Measurements from ENCODE around the gene PRELID2.
"Not testable (repeated sequence)": the region's sequence is repeated elsewhere in the genome, so short reads cannot be mapped to it uniquely, and the experiment has no call there.

PRELID2 gene

DNA sequence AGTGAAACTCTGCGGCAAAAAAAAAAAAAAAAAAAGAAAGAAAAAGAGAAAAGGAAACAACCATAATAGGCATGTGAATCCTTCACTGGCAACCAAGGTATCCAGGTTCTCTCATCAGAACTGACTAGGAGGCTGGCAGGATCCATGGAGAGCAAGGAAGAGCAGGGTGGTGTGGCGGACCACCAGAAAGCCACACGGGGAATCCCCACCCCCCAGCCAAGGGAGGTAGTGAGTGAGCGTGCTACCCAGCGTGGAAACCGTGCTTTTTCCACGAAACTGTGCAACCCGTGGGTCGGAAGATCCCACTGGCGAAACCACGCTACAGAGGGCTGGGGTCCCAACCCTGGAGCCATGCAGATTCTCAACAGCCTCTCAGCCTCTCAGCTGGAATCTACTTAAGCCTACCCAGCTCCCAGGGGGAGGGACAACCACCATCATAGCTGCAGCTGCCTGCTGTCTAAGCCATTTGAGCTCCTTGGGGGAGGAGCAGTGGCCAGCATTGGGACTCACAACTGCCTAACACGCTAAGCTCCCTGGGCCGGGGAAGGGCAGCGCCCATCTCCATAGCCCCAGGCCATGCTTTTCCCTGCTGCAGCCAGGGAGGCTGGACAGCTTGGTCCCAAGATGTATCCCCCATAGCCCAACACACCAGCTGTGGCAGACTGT lies 91.6 kb downstream of the PRELID2 start:
- no peak for DNase-seq (ENCODE audit: low read depth)

GRCh38 chr5:145739843-145740242 lies 95.3 kb downstream of the PRELID2 start:
- DNase-seq (ENCODE audit: low read depth), result no peak

- no peak for DNase-seq (ENCODE audit: low read depth)
These were observed 96.9 kb downstream of the PRELID2 start for GRCh38 chr5:145738227-145738626.

GRCh38 chr5:145737578-145737977 lies 97.6 kb downstream of the PRELID2 start:
- DNase-seq (ENCODE audit: low read depth), result no peak

- DNase-seq (ENCODE audit: low read depth), result not testable (repeated sequence)
These were observed 105.2 kb downstream of the PRELID2 start for GRCh38 chr5:145729956-145730355.

- no peak for DNase-seq (ENCODE audit: low read depth)
These were observed 111.6 kb downstream of the PRELID2 start for GRCh38 chr5:145723516-145723915.

DNA sequence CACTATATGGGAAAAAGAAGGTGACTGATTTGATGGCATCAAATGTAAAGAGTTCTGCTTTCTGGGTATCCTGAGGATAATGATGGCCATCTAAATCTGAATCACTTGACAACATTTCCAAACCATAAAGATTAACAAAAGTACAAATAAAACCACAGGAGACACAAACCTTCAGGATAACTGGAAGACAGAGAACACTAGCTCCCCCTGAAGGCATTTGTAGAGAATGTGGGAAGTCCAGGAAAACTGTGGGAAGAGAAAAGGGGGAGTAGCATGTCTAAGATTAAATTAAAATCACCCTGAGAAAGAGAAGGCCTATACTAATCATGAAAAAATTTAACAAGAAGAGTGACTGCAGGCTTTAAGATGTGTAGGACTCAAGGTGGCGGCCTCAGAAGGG lies 116.2 kb downstream of the PRELID2 start:
- no peak for DNase-seq (ENCODE audit: low read depth)

GRCh38 chr5:145715412-145715811 lies 119.7 kb downstream of the PRELID2 start:
- DNase-seq (ENCODE audit: low read depth), result no peak

DNA sequence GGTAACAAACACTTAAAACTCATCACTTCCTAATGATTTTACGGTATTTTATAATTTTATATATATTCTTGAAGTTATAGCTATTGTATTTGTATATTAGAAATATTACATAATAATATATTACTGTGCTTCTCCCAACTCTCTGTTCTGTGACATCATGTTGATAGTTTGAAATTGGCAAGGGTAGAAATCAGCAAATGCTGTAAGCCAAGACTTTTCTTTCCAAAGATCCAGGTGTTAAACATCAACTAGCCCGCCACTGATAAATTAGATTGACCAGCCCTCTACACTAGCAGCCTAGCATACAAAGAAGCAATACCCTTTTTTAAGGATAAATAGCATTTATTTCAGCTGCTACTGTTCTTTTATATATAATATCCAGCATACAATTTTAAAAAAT lies 122.9 kb downstream of the PRELID2 start:
- no peak for DNase-seq (ENCODE audit: low read depth)

DNA sequence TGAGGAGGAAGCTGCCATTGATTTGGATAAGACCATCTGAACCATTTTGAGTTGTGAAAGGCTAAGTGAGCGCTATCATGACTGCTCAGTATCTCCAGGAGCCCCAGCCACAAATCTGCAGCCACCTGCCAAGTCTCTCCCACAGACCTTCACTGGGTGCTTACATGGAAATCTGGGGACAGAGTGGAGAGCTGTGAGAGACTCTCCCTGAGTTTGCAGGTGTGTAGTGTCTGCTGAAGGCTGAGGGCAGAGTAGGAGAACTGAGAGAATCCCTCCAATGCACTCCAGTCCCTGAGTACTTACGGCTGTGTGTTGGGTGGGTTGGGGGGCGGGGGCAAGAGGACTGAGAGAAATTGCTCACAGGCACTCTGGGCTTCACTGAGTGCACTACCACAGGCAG lies 123.7 kb downstream of the PRELID2 start:
- DNase-seq (ENCODE audit: low read depth), result no peak
